GM21381 (cell line): Measurements from ENCODE around the gene RBM26.

Experiments
- ATAC-seq: cut with Tn5 transposase; IDR thresholded peaks from one replicate; pipeline ENCODE4 v1.9.1; 2021; ENCODE audit warnings: mild to moderate bottlenecking, moderate library complexity; ENCODE audit not compliant: unreplicated experiment

RBM26 gene

GRCh38 chr13:79341202-79341601 lies 64.9 kb downstream of the RBM26 start:
- no peak for ATAC-seq

DNA sequence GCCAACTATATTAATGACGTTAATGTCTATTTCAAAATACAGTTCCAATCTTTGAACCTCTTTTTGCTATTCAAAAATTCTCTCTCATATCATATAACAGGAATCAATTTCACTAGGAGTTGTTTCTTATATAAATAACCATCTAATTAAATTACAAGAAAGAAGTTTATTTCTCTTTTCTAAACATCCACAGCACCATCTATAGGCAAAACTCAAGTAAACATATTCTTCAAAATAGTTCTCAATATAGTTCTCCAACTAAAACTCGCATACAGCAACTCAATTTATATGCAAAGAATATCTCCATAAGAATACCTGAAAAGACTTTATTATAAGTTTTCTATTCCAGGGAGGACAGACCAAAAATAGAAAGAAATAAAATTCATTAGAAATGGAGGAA lies 65.6 kb downstream of the RBM26 start:
- no peak for ATAC-seq

- ATAC-seq: no peak
These were observed 67.7 kb downstream of the RBM26 start for GRCh38 chr13:79338343-79338742.

GRCh38 chr13:79336966-79337365 lies 69.1 kb downstream of the RBM26 start:
- ATAC-seq: no peak

- ATAC-seq: no peak
These were observed 77.5 kb downstream of the RBM26 start for GRCh38 chr13:79328510-79328909.

DNA sequence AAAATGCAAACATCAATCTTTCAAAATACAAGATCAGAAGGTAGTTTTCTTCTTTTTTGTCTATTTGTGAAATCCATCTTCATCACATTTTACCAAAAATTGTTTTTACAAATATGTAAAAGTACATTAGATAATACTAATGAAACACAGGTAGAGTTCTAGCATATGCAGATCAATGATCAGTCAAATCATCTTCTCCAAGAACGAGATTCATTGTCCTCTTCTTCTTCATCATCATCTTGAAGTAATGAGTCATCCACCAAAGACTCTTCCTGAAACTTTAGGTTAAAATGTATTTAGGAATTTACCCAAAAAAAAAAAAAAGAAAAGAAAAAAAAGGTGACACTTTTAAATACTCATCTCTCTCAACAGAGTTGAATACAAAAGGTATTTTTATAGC lies 85.6 kb downstream of the RBM26 start:
- no peak for ATAC-seq

- ATAC-seq: no peak
These were observed 87.4 kb downstream of the RBM26 start for GRCh38 chr13:79318664-79319063.

DNA sequence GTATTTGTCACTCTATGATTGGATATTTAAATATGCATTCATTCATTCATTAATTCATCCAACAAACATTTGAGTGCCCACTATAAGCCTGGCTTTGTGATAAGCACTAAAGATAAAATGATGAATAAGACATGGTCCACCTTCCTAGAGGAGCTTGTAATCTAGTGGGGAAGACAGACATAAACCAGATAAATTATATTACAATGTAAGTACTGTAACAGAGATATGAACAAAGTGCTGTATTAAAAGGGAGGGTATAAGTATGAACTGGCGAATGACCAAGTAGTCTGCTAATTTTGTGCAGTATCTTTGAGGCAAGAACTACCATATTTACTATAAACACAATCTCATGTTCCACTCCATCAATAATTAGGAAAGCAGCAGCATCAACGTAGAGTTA lies 88.2 kb downstream of the RBM26 start:
- no peak for ATAC-seq

DNA sequence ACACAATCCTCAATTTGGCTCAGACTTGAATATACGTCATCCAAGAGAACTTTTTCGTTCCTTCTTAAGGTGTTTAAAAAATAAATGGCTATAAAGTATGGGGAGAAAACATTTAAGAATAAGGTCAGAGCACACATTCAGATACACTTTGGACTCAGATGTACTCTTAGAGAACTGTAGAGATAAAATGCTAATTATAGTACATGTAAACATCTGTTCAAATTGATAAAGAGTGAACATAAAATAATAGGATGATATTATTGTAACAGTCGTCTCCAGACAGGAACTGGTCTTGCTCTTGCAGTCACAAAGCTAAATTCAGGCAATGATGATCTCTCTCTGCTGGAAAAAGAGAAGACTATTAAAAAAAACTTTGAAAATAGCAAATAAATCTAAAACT lies 91.4 kb downstream of the RBM26 start:
- ATAC-seq: no peak

- ATAC-seq: no peak
These were observed 93.7 kb downstream of the RBM26 start for GRCh38 chr13:79312340-79312855.

- ATAC-seq: no peak
These were observed 94.7 kb downstream of the RBM26 start for GRCh38 chr13:79311386-79311785.

- no peak for ATAC-seq
These were observed 96.4 kb downstream of the RBM26 start for GRCh38 chr13:79309690-79310089.

DNA sequence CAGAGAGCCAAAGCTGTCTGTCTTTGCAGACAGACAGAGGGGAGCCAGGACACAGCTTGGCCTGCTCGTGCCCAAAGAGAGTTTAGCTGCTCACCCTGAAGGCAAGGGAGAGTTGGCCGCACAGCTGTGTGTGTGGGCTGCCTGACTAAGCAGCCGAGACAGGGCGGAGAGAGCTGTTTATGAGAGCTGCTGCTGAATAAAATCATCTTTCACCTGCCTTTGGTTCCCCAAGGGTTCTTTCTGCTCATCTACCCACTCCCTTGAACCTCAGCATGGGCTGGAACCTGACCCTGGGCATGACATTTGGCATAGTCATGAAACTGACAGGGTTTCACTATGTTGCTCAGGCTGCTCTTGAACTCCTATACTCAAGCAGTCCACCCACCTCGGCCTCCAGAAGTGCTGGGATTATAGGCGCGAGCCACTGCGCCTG lies 98.2 kb downstream of the RBM26 start:
- no peak for ATAC-seq

DNA sequence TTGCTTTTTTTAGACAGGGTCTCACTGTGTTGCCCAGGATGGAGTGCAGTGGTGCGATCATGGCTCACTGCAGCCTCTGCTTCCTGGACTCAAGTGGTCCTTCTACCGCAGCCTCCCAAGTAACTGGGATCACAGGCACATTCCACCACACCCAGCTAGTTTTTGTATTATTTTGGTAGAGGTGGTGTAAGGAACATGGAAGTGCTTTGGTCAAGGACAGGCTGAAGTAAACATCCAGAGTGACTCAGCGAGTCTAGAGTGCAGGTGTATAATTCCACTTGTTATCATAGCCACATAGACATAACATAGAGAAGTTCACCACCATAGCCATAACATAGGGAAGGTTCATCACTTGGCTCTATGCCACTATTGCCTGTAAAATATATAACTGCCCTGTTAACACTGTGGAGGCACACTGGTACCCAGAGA lies 98.6 kb downstream of the RBM26 start:
- ATAC-seq: no peak

GRCh38 chr13:79306650-79307049 lies 99.4 kb downstream of the RBM26 start:
- no peak for ATAC-seq

DNA sequence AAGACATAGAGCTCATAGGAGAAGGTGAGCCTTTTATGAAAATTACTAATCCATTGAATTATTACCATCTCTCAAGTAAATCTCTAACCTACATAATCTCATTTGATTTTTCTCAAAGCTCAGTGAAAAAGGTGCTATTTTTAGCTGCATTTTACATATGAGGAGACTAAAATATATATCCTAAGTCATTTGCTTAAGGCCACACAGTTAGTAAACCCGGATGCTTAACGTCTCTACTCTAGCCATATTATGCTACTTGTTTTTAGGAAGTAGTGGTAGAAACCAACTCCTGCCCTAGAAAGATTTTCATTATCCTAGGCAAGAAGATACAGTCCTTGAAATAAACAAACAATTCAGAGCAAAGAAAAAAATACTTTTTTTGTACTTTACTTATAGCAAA lies 108.9 kb downstream of the RBM26 start:
- no peak for ATAC-seq

DNA sequence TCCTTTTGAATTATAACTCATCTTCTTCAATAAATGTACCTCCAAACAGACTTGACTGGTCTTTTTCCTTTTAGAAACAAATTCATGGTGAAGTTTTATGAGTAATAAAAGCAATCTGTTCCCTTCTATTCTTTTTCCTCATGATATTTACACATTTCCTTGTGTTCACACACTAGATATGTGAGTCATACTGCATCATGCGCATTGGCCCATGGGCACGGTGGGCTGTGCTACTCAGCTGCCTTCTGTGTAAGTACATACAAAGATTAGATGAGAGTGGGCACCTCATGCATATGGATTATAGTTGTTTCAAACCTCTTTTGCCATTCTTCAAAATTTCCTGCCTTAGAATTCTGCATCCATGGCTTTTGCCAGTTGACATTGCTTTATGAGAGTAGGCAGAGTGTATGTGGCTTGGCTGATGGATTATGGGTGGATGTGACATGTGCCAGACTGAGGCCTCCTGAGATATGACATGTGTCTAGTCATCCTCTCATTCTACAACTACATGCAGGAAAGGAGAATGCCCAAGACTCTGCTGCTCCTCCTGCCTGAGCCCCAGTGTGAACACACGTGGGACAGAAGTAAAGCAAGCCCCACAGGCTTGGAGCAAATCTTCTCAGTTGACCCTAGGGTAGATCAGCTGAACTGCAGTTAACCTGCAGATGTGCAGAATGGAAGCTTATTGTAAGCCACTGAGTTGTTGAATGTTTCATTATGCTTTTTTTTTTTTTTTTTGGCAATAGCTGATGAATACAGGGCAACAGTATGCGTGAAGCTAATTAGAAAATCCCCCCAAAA lies 109.9 kb downstream of the RBM26 start:
- ATAC-seq: no peak

DNA sequence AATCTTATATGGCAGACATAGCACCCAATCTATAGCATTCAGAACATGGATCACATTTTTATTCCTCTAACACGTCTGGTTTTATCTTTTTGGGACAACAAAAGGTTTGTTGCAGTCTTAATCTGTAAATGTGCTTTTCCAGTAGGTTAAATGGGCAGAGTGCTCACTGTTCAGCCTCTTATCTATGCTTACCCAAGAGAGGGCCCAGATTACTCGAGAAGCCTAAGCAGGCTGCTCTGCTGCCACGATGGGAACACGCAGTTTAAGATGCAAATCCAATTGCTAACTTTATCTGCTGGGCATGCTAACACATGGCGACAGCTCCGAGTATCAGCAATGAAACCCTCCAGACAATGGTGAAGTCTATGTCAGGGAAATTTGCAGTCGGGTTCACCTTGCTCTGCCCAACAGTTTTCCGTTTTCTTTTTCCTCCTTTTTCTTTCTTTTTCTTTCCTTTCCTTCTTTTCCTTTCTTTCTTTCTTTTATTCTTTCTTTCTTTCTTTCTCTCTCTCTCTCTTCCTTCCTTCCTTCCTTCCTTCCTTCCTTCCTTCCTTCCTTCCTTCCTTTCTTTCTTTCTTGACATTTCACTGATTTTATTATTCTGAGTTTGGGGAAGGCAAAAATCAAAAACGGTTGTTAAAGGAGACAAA lies 115.3 kb downstream of the RBM26 start:
- no peak for ATAC-seq

DNA sequence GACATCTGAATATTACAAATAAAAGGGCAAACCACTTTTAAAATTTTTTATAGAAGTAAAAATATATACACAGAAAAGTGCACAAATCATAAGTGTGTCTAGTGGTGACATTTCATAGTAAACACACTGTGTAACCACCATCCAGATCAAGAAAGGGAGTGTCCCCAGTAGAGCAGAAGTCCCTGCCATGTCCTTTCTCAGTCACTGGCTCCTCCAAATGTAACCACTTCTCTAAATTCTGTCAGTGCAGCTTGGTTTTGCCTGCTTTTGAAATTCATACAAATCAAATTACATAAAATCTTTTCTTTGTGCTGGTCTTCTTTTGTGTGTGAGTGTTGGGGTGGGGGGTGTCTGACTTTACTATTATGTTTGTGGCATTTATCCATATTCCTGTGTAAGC lies 116.5 kb downstream of the RBM26 start:
- ATAC-seq: no peak

DNA sequence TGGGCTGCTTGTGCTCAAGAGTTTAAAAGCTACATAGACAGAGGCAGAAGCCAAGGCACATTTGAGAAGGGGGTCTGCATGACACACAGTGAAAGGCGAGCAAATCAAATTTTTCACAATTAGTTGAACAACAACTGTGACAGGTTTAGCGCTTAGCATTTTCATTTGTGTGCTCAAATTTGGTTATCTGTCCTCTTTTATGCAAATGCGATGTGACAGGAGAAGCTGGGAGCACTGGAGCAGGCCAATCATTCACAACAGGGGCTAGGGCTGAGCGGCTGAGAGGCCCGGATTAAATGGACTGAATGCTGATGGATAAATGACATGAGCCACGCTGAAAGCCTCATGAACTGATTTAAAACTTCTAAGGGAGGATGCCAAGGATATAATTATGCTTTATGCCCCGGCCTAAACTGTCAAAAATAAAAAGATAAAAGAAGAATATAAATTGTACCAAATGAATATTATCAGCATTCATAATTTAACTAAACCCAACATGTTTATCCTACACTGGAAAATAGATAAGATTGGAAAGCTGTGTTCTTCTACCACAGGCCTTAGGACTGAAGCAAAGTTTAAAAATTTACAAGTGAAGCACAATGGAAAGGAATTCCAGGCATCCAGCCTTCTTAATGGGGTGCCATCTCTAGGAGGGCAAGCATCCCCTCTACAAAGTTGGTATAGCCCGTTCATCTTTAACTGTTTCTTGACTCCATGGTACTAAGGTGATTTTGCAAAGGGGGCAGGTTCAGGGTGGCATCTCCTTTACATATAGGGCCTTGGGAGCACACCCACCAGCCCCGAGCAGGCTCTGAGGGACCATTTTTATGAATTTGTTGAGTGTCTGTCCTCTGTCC lies 117.9 kb downstream of the RBM26 start:
- ATAC-seq: no peak

DNA sequence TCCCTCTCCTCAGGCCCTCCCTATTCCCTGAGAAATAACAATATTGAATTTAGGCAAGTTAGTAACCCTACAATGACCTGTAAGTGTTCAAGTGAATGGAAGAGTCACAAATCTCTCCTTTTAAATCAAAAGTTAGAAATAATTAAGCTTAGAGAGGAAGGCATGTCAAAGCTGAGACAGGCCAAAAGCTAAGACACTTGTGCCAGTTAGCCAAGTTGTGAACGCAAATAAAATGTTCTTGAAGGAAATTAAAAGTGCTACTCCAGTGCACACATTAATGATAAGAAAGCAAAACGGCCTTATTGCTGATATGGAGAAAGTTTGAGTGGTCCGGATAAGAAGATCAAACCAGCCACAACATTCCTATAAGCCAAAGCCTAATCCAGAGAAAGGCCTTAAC lies 120.9 kb downstream of the RBM26 start:
- ATAC-seq: no peak
